GM23248 (cell line): ENCODE data around the gene PAFAH1B1.
"Not testable (repeated sequence)": the region's sequence is repeated elsewhere in the genome, so short reads cannot be mapped to it uniquely, and the experiment has no call there.

Experiments
- EZH2 ChIP-seq: fragments of 200-600 bp; sonication (generic); IDR thresholded peaks from 2 replicates; pipeline ENCODE4 v1.6.1; 2018; ENCODE audit warnings: antibody characterized with exemption, mild to moderate bottlenecking; ENCODE audit not compliant: insufficient read depth, poor library complexity, severe bottlenecking
- EZH2phosphoT487 ChIP-seq: fragments of 200-600 bp; sonication (generic); IDR thresholded peaks from 2 replicates; pipeline ENCODE4 v1.6.1; 2018; ENCODE audit warnings: antibody characterized with exemption, moderate library complexity, mild to moderate bottlenecking, low read depth; ENCODE audit not compliant: insufficient read depth

- TF ChIP-seq EZH2phosphoT487, EZH2: not testable (repeated sequence)
Observed at GRCh38 chr17:2628922-2629321, 35.5 kb downstream of the PAFAH1B1 start.
